GM13977 (cell line): ENCODE results near the gene LHX5.
"Not testable (repeated sequence)": the region's sequence is repeated elsewhere in the genome, so short reads cannot be mapped to it uniquely, and the experiment has no call there.

Source experiments
- DNase-seq: peaks from one replicate; pipeline ENCODE4 v3.0.0; 2012; ENCODE audit warnings: low spot score
- CTCF ChIP-seq: IDR thresholded peaks from 2 replicates; pipeline ENCODE4 v1.5.1; 2012; ENCODE audit warnings: mild to moderate bottlenecking, control low read depth; ENCODE audit not compliant: insufficient read depth; ENCODE audit errors: extremely low read depth, missing control alignments
- in situ Hi-C: fragments of 300-500 bp; cut with MboI; formaldehyde crosslinking; loops from one replicate; pipeline ENCODE4 v1.12.0; 2022; ENCODE audit warnings: low sequenced_read_pairs, low pct_unique_long_range_greater_than_20kb, mixed read lengths, inconsistent platforms; ENCODE audit not compliant: unreplicated experiment

The LHX5 gene

GRCh38 chr12:113506867-113507266, 35.2 kb upstream of the LHX5 start:
- no peak for DNase-seq
- in situ Hi-C loops = no loop called here
- TF ChIP-seq CTCF = no peak

GRCh38 chr12:113505941-113506340, 34.3 kb upstream of the LHX5 start:
- in situ Hi-C loops = no loop called here
- no peak for DNase-seq
- no peak for TF ChIP-seq CTCF

- in situ Hi-C loops = no loop called here
- no peak for DNase-seq
- TF ChIP-seq CTCF = no peak
Measured at GRCh38 chr12:113504917-113505316, 33.2 kb upstream of the LHX5 start.

- no peak for TF ChIP-seq CTCF
- DNase-seq = no peak
- in situ Hi-C loops = no loop called here
Measured at GRCh38 chr12:113500782-113501311, 29.2 kb upstream of the LHX5 start.

- DNase-seq = no peak
- in situ Hi-C loops = no loop called here
- no peak for TF ChIP-seq CTCF
Measured at GRCh38 chr12:113500306-113500675, 28.6 kb upstream of the LHX5 start.

GRCh38 chr12:113498490-113498889, 26.8 kb upstream of the LHX5 start:
- in situ Hi-C loops = no loop called here
- no peak for DNase-seq
- no peak for TF ChIP-seq CTCF

- in situ Hi-C loops = no loop called here
- no peak for TF ChIP-seq CTCF
- DNase-seq = no peak
Measured at GRCh38 chr12:113497693-113498092, 26.0 kb upstream of the LHX5 start.

GRCh38 chr12:113495941-113496340, 24.3 kb upstream of the LHX5 start:
- DNase-seq, in situ Hi-C loops: not testable (repeated sequence)
